T1000 (cell line): ENCODE results near the gene ZBTB7C.

Experiments
- DNase-seq: peaks from one replicate; lab custom pipeline; 2025; ENCODE audit warnings: mixed read lengths; lab: John Stamatoyannopoulos, UW

Gene ZBTB7C

DNA sequence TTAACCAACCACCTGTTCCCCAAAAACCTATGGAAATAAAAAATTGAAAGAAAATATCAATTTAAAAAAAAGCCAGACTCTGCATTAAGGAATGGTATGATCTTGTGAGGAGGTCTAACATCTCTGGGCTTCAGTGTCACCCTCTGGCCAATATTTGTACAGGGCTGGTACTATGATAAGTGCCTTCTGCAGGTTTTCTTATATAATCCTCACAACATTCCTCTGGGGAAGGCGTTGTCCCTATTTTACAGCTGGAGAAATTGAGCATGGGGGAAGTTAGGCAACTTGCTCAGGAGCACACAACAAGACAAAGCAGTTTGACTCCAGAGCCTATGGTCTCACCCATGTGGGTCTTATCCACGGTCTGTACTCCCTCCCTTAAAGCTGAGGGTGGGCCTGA lies 86.0 kb downstream of the ZBTB7C start:
- no peak for DNase-seq

DNA sequence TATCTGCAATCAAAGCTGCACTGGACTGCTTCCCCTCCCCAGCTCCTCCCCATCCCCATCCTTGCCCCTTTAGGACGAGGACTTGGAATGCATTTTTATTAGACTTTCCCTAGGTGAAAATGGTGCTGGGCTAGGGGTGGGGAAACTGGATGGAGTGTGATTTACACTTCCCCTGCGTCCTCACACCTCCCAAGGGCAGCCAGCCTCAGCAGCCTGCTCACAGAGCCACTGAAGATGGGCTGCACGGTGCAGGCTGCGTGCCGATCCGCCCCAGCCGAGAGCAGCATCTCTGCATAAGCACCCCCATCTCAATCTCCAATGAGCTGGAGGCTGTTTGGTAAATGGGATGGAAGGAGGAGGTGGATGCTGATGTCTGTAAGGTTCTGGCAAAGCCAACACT lies 87.6 kb downstream of the ZBTB7C start:
- DNase-seq, result no peak

DNA sequence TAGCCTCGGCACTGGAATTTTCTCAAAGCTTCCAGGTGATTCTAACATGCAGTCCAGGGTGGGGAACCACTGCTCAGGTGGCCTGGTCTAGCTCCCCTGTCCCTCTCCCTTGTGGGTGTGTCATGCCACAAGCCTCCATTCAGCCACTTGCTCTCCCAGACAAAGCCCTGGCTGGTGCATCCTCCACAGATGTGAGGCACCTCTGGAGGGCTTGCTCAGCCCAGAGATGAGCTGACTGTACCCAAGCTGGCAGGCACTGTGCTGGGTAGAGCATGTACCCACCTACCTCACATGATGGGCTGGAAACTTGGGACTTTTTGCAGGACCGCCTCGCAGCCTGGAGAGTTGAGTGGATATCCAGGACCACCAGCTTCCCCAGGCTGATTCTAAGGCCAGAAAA lies 88.1 kb downstream of the ZBTB7C start:
- DNase-seq, result no peak

DNA sequence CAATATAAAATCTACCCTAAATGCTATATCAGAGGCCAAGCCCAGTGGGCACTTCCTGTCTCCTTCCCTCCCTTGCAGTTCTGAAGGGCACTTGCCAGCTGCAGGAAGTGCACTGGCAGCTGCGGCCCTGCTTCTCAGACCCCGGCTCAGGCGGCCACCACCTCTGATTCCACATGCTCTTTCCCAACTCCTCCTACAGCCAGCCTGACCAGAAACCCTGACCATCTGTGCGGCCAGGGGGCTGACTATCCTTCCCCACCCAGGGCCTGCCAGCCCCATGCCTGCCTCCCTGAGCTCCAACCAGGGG lies 88.6 kb downstream of the ZBTB7C start:
- no peak for DNase-seq

DNA sequence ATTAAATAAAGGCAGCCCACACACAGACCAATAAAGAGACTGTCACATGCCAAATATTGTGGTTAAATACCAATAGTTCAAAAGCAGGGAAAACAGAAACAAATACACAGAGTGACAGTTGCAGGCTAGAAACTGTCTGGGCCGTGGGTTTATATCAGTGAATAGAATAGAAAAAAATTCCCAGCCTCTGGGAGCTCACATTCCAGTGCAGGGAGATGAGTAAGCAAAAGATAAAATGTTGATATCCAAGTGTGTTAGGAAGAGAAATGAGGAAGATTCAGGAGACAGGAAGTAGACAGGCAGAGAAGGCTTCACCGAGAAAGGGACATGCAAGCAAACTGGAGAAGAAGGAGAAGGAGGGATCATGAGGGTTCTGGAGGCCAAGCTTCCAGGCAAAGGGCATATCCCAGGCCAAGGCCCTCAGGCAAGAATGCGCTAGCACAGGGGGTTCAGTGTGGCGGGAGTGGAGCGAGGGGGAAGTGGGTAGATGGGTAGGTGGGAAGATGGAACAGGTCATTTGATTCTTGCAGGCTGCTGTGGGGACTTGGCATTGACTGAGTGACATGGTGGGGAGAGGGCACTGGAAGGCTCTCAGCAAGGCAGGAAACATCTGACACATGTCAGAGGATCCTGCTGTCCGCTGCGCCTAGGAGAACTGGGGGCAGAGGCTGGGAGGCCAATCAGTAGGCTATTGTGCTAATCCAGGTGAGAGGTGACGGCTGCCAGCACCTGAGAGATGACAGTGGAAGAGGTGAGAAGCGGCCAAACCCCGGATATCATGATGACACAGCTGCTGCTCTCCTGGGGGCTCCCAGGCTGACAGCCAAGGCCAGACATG lies 89.2 kb downstream of the ZBTB7C start:
- DNase-seq, result no peak

DNA sequence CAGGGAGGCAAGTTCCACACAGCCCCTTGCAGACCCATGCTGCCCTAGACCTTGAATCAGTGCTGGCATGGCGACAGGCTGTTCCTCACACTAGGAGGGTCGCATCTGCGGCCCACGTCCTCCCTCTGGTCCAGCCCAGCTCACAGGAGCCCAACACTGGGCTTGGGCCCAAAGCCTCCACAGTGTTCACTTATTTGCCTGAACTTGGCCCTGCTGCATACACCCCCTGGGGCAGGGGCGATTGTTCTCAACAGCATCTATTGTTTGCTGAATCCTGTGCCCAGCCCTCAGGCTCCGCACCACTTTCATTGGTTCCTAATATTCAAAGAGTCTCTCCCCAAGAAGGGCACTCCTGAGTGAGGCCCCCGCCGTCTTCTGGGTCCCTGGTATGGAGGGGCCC lies 90.7 kb downstream of the ZBTB7C start:
- no peak for DNase-seq

DNA sequence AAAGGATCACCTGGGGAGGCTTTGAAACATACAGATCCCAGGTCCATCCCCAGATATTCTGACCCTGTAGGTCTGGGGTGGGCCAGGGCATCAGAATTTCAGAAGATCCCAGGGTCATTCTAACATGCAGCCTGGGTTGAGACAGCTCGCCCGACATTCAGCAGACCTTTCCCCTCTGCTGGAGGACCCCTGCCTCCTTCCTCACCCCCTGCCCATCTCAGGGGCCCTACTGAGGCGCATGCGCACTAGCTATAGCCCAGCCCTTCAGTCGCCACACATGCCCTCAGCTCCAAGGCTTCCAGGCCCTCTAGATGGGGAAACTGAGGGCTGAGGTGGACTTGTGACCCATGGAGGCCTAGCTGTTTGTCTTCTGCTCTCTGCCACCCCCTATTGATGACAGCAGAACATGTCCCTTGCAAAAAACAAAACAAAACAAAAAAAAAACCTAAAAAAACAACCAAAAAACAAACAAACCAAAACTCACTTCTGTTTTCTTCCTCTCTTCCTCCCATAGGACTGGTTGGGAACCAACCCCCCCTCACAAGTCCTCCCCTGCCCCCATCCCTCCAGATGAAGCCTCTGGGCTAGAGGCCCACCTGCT lies 91.3 kb downstream of the ZBTB7C start:
- no peak for DNase-seq

DNA sequence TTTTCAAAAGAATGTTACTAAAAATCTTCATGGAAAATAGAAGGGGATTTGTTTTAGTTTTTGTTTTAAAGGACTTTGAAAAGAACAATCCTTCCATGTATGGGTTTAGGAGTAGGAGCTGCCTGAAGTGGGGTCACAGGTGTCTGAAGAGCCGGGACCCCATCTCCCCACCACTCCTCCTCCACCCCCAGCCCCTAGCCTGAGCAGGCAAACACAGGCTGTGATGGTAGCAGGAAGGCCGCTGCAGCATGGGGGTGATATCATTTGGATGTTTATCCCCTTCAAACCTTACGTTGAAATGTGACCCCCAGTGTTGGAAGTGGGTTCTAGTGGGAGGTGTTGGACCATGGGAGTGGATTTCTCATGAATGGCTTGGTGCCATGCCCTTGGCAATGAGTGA lies 93.0 kb downstream of the ZBTB7C start:
- DNase-seq, result no peak

DNA sequence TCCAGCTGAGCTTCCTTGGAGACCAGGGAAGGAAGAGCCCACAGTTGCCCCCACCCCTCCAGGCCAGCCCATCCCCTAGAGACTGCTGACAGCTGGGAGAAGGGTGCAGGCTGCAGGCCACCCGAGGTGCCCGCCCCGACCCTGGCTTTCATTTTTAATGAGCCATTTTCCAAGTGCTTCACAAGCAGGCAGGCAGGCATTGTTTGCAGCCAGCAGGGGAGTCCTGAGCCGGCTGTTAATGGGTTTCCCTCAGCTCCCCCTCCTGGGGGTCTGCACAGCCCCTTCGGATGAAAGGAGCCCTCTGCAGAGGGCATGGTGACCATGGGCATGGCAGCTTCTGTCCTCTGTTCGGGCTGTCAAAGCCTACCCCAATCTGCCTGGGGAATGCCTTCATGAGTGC lies 94.5 kb downstream of the ZBTB7C start:
- no peak for DNase-seq

DNA sequence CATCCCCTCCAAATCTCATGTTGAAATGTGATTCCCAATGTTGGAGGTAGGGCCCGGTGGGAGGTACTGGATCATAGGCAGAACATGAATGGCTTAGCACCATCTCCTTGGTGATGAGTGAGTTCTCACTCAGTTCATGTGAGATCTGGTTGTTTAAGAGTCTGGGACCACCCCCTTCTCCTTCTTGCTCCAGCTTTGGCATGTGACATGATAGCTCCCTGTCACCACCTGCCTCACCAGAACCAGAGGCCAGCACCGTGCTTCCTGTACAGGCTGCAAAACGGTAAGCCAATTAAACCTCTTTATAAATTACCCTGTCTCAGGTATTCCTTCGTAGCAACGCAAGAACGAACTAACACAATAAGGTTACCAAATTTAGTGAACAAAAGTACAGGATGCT lies 95.4 kb downstream of the ZBTB7C start:
- no peak for DNase-seq

DNA sequence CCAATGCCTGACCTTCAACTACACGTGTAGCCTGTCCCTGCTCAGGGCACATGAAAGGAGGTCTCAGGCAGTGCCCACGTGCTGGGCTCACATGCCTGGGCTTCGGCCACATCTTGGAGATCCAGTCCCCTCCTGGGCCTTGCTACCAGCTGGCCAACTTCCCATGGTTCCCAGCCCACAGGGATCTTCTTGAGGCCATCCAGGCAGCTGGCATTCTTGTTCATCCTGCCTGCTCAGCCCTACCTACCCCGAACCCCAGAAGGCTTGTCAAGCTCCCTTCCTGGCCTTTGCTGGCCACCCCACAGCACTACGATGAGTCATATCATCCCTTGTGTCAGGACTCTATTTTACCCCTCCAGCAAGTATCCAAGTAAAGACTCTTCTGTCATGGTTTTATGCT lies 97.1 kb downstream of the ZBTB7C start:
- DNase-seq, result no peak

DNA sequence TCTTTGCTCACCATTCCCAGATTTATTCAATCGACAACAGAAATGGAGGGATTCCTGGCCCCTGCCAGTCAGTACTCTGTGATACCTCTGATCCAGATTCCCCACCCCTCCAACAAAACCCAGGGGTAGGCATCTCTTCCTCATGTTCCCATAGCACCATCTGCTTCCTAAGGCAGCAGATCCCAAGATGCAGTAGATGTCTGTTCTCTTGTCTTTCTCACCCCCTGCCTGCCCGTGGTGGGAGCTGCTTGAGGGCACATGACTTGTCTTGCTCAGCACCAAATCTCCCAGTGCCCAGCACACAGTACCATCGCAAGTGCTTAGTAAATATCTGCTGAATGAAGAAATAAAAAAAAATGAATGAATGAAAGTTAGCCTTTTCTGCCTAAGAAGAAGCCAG lies 98.2 kb downstream of the ZBTB7C start:
- DNase-seq, result no peak

DNA sequence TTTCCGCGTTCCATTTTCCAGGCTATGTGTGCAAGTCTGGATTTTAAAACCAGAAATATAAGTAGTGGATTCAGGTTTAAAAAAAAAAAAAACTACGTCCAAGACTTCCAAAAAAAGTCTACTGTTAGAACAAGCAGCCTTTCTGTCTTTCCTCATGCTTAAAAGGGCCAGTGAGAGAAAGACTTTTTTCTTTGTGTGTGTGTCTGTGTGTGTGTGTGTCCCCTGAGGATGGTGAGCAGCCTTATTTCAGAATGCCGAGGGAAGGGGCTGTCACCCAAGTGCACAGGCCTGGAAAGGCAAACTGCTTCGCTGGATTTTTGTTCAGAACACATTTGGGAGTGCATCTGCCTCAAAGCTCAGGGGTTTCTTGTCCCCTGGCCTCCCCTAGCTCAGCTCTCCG lies 98.8 kb downstream of the ZBTB7C start:
- no peak for DNase-seq

DNA sequence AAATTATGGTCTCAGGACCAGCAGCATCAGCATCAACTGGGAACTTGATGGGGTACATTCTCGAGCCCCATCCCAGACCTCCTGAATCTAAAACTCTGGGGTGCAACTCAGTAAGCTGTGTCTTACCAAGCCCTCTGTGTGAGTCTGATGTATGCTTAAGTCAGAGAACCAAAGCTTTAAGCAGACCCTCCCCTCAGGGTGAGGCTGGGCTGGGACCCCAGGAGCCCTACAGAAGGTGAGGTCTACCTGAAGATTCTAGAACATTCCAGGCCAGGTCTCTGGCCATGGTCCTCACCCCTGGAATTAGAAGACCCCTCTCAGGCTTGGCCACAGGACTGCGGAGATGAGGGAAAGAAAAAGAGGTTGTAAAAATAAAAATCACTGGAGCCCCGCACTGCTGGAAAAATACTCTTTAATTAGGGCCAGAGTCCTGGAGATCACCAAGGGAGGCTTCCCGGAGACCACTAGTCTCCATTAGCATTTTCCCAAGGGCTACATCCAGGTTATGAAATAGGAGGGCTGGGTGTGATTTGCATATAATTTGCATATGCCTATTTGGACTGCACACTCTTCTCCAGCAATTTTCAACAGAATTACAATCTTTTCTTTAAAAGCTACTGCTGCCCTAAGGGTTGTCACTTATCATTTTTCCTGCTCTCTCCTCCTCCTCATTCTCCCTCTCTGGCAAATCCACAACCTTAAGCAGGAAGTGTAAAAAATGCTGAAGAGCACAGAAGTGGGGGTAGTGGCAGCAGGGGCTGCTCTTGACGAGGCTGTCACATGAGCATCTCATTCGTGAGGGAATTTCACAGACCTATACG lies 100.2 kb downstream of the ZBTB7C start:
- no peak for DNase-seq

DNA sequence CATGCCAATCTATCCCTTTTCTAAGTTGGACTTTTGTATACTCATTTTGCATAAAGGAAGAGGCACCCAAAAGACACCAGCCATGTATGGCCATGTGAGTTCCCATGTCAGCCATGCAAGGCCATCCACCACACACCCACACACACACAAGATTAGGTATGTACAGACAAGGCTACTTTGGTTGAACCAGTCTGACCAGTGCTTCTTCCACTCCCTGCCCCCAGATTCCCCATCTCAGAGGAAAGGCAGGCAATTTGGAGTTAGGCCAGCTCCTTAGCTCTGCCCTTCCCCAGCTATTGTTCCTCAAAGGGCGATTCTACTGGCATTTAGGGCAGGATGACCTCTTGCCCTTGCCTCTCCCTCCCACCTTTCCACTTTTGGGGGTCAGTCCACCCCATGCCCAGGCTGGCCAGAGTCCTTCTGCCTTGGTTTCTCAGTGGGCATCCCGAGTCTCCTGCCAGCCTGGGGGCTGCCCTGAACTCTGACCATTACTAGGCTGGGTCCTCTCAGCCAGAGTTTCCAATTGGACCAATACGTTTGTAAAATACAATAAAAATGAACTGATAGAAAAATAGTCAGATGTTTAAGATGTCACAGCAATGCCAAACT lies 101.1 kb downstream of the ZBTB7C start:
- DNase-seq, result no peak

DNA sequence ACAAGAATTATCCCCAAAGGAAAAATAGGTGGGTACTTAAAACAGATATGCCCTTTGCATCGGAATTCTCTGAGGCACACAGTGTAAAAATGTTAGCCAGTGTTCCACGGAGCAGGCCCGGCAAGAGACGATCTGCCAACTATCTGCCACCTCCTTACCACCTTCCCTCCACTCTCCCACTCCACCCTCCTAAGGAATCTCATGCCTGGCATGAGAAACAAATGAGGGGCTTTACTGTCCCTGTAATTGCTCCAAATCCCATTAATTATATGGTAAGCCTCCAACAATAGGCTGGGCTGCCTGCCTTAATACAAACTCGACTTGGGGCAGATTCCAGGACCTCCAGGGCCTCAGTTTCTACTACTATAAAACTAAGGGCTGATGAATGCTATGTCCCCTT lies 102.3 kb downstream of the ZBTB7C start:
- DNase-seq, result no peak

DNA sequence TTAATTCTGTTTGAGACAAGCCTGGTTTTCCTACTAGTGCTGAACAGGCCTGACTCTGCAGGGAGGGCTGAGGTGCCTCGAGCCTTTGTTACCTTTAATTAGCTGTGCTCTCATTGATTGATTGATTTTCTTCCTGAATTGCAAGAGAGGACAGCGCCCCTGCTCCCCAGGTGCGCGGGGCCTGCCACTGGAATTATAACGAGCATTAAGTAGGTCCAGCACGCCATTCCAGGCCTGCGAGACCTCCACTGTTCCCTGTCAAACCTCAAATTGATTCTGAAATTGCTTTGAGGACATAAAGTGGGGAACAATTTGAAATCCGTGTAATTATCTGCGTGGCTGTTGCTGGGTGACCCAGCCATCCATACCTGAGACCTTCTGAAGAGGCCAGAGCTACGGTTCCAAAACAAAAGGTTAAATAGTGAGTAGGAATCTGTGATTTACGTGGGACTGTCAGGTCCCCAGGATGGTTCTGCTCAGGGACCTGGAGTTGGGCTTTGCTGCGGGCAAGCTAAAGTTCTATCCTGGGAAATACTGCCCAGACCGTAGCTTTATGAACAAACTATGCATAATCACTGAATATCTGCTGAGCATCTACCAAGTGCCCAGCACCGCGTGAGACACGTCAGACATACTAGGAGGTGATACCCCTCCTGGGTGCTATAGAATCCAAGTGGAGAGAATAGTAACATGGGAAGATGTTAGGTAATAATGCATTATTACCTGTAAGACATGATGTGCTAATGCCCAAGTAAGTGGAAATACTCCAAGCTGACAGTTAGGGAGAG lies 104.1 kb downstream of the ZBTB7C start:
- DNase-seq, result no peak

DNA sequence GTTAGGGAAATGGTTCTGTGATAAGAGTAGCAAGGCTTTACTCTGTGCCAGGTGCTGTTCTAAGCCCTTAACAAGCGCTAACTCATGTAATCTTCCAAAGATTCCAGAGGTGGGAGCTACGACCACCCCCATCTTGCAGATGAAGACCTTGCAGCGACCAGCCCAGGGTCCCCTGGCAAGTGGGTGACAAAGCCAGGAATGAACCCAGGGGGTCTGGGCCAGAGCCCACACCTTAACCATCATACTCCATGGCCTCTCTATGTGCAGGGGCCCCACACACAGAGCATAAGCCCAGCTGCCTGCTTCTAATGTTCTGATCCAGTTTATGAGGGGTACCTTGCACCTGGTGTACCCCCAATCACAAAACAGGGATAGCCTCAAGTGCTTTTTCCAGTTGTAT lies 105.3 kb downstream of the ZBTB7C start:
- no peak for DNase-seq

DNA sequence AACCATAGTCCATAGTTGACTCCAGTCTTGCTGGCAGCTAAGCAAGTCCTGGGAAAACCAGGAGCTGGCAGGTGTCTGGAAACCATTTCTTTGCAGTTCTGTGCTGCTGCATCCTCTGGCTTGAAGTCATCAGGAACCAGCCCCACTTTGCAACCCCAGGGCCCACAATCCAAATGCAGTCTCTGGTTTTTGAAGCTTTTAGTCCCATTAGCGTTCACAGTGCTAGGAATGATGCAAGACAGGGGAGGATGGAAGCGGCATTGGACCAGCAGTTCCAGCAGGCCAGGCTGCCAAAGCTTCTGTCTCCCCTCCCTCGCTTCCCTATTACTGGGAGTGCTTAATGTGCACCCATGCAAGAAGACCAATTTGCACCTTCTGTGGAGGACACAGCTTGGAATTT lies 106.4 kb downstream of the ZBTB7C start:
- DNase-seq, result no peak

DNA sequence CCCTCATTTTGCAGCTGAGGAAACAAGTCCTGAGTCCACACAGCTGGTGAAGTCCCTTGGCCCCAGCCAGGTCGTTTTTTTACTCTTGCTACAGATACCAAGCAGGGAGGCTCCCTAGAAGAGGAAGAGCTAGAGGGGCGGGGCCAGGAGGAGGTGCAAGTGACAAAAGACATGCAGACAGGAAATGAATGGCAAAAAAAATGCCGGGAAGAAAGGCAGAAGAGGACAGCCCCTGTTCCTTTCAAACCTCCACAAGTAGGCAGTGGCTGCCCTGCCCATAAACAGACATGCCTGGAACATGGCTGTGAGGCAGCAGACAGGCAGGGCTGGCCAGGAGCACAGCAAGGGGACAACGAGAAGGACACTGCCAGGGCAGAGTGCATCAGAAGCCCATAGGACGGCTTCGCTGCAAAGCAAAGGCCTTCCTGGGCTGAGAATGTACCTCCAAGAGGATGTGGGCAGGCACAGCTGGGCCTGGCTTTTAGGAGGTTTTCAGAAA lies 108.7 kb downstream of the ZBTB7C start:
- DNase-seq, result no peak

DNA sequence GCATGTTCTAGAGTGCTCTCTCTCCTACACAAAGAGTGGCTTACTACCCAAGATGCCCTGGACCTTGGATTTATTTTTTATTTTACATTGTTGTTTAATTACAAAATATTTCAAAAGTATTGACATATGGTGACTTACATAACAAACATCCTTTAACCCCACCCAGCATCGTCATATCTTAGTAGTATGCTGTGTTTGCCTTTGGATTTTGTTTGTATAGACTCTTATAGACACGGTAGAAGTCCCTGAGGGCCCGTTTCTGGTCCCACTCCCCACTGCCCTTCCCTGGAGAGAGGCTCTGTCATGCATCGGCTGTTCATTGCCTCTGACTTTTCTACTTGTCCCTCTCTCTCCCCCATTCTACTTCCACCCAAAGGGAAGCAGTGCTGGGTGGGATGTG lies 112.0 kb downstream of the ZBTB7C start:
- no peak for DNase-seq

DNA sequence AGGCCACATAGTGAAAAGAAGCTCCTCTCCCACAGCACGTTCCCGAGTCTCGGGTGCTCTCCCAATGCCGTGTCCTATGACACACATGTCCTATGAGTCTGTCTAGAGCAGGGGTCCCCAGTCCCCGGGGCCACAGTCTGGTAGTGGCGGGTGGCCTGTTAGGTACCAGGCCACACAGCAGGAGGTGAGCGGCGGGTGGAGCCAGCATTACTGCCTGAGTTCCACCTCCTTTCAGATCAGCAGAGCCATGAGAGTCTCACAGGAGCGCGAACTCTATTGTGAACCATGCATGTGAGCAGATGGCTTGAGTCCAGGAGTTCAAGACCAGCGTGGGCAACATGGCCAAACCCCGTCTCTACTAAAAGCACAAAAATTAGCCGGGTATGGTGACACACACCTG lies 112.6 kb downstream of the ZBTB7C start:
- no peak for DNase-seq
